K562 (cell line): ENCODE measurements around the gene TAF4. TPM values are rescaled to one million over a fixed set of nuclear protein-coding genes. Genes with fewer than 3 reads are reported as not detected.

Experiments
- ATAC-seq: fragments of 200-7000 bp; cut with Tn5 transposase; 3 replicates; pipeline ENCODE4 v1.9.1; 2020; ENCODE audit warnings: moderate library complexity
- BruUV-seq: library from RNA; stranded (reverse); fragments of 400-500 nt; replicated peaks from 2 replicates; lab custom pipeline; 2021; lab: Mats Ljungman, UMichigan
- CTCF ChIA-PET: fragments of 300-600 bp; formaldehyde crosslinking; extraction: SDS; loops from one replicate; lab custom pipeline; 2021; ENCODE audit warnings: low intra/inter-chr PET ratio; lab: Yijun Ruan, JAX
- POLR2A ChIA-PET: fragments of 300-600, 350-650 bp; sonication (Branson Sonifier 250); formaldehyde crosslinking; extraction: SDS; loops from one replicate; lab custom pipeline; 2021; ENCODE audit warnings: antibody characterized with exemption, inconsistent platforms; lab: Yijun Ruan, JAX
- DNase-seq, 4 experiments: peaks; one replicate each; pipeline versions ENCODE4 v3.0.0 to v3.0.0-alpha.2; 2011 to 2018; ENCODE audit warnings: low spot score in 3 of 4, mixed read lengths in 3 of 4; ENCODE audit errors: extremely low read depth in 1 of 4
- FAIRE-seq: peaks from 2 replicates; lab custom pipeline; 2011; peaks lifted over from hg19 to GRCh38; lab: Jason Lieb, UNC
- H2AFZ ChIP-seq: 2 replicates; pipeline ENCODE4 v1.6.0; 2011; ENCODE audit warnings: low read depth, low read length, control low read depth, inconsistent platforms
- H3K27ac ChIP-seq: fragments of 200-600 bp; 3 replicates; pipeline ENCODE4 v1.8.0; 2011; ENCODE audit warnings: low read depth, mild to moderate bottlenecking, control low read depth, inconsistent platforms, low read length, moderate library complexity, mixed read lengths; ENCODE audit errors: extremely low read depth
- H3K27me3 ChIP-seq, 2 experiments: fragments of 300-600 bp in 1 of 2; 2 replicates in 1 of 2; 3 replicates in 1 of 2; pipeline versions ENCODE4 v1.6.0 to v1.8.0; 2011; ENCODE audit warnings: inconsistent platforms in 2 of 2, low read length in 2 of 2, mild to moderate bottlenecking in 1 of 2, mixed read lengths in 1 of 2, moderate library complexity in 1 of 2; ENCODE audit not compliant: control insufficient read depth in 2 of 2, insufficient read depth in 2 of 2
- H3K36me3 ChIP-seq: fragments of 300-600 bp; 3 replicates; pipeline ENCODE4 v1.8.0; 2011; ENCODE audit warnings: mild to moderate bottlenecking, low read length, inconsistent platforms; ENCODE audit not compliant: control insufficient read depth, insufficient read depth
- H3K4me1 ChIP-seq, 2 experiments: fragments of 200-600 bp in 1 of 2; replicated peaks in 1 of 2; 2 replicates in 1 of 2; 3 replicates in 1 of 2; pipeline versions ENCODE4 v1.5.1 to v1.8.0; 2011; ENCODE audit warnings: inconsistent platforms in 2 of 2, low read length in 2 of 2, mild to moderate bottlenecking in 1 of 2, mixed read lengths in 1 of 2, moderate library complexity in 1 of 2; ENCODE audit not compliant: control insufficient read depth in 2 of 2, insufficient read depth in 2 of 2
- H3K4me2 ChIP-seq: 2 replicates; pipeline ENCODE4 v1.6.1; 2011; ENCODE audit warnings: low read length, control low read depth, inconsistent platforms, mixed read lengths; ENCODE audit not compliant: insufficient read depth
- H3K4me3 ChIP-seq: fragments of 200-600 bp; sonication (generic), shearing (Covaris generic); 2 replicates; pipeline ENCODE4 v1.5.1; 2016; ENCODE audit warnings: control low read depth, inconsistent platforms
- H3K79me2 ChIP-seq: fragments of 200-600 bp; 3 replicates; pipeline ENCODE4 v1.8.0; 2011; ENCODE audit warnings: low read length, inconsistent platforms; ENCODE audit not compliant: control insufficient read depth, insufficient read depth
- H3K9ac ChIP-seq, 2 experiments: 2 replicates each; pipeline versions ENCODE4 v1.6.0 to v1.6.1; 2011; ENCODE audit warnings: low read depth in 2 of 2, low read length in 2 of 2, control low read depth in 1 of 2, inconsistent platforms in 1 of 2, mild to moderate bottlenecking in 1 of 2, mixed read lengths in 1 of 2; ENCODE audit not compliant: insufficient read depth in 1 of 2
- H3K9me1 ChIP-seq: one replicate; pipeline ENCODE4 v1.6.0; 2011; ENCODE audit warnings: inconsistent platforms, mild to moderate bottlenecking, low read length, moderate library complexity; ENCODE audit not compliant: control insufficient read depth, insufficient read depth
- H3K9me3 ChIP-seq: replicated peaks from 2 replicates; pipeline ENCODE4 v1.5.1; 2011; ENCODE audit warnings: low read depth, low read length, inconsistent platforms; ENCODE audit not compliant: control insufficient read depth, insufficient read depth
- H4K20me1 ChIP-seq: replicated peaks from 2 replicates; pipeline ENCODE4 v1.6.1; 2011; ENCODE audit warnings: low read length, inconsistent platforms, mixed read lengths; ENCODE audit not compliant: control insufficient read depth, insufficient read depth
- MTA2 ChIP-seq: fragments of 450-650 bp; IDR thresholded peaks from 2 replicates; pipeline ENCODE4 v1.6.1; 2016; ENCODE audit warnings: low read depth
- RBBP5 ChIP-seq: fragments of 200-600 bp; sonication (generic); IDR thresholded peaks from 2 replicates; pipeline ENCODE4 v1.6.1; 2012; ENCODE audit warnings: borderline replicate concordance, mild to moderate bottlenecking, low read length, control low read depth, inconsistent platforms; ENCODE audit not compliant: insufficient read depth, poor library complexity, severe bottlenecking
- SREBF2 ChIP-seq: sonication (generic); formaldehyde crosslinking; IDR thresholded peaks from 2 replicates; pipeline ENCODE4 v1.4.0; 2020; ENCODE audit warnings: mild to moderate bottlenecking, missing genetic modification reagents
- TEAD4 ChIP-seq, 2 experiments: sonication (generic) in 1 of 2; formaldehyde crosslinking in 1 of 2; IDR thresholded peaks; 2 replicates each; pipeline versions ENCODE4 v1.6.1 to v1.8.0; 2012 to 2022; ENCODE audit warnings: borderline replicate concordance in 1 of 2, inconsistent platforms in 1 of 2, low read length in 1 of 2, mild to moderate bottlenecking in 1 of 2, missing genetic modification reagents in 1 of 2
- WGBS: fragments of 100-300 bp; shearing (Covaris generic); methylation state at CpG from one replicate; pipeline ENCODE4 v1.1.6; 2016; ENCODE audit warnings: low coverage, mixed read lengths; ENCODE audit not compliant: insufficient coverage; ENCODE audit errors: missing lambda C conversion rate; 5-methylcytosine and 5-hydroxymethylcytosine counted together
- in situ Hi-C: fragments of 300-500 bp; cut with MboI; formaldehyde crosslinking; loops from 4 replicates; pipeline ENCODE4 v1.15.0; 2018; ENCODE audit warnings: inconsistent platforms, mixed read lengths
- intact Hi-C: fragments of 100-400 bp; cut with micrococcal nuclease; formaldehyde crosslinking; loops from 2 replicates; pipeline ENCODE4 v1.14.2; 2022
- polyA plus RNA-seq, 8 experiments: library from polyadenylated mRNA; depleted of rRNA in 4 of 8; stranded (reverse) in 5 of 8; unstranded in 3 of 8; fragments of >200 nt; fragmentation: Nextera tagmentation in 2 of 8; fragmentation: Illumina TruSeq in 1 of 8; extraction: Ambion mirVana in 2 of 8; extraction: Trizol in 1 of 8; gene quantifications; 2 replicates each; pipeline versions ENCODE4 v1.2.1 to v1.2.3, GENCODE V29; 2011 to 2014; ENCODE audit warnings: inconsistent platforms in 1 of 8, missing spikeins in 1 of 8
- total RNA-seq, 7 experiments: library from RNA; depleted of rRNA in 6 of 7; stranded (reverse); fragments of >200 nt in 6 of 7; fragmentation: Illumina TruSeq in 2 of 7; extraction: Trizol in 2 of 7; gene quantifications; 2 replicates each; pipeline versions ENCODE4 v1.2.1 to v1.2.3, GENCODE V29; 2011 to 2021; ENCODE audit warnings: low replicate concordance in 1 of 7
- TF ChIP-seq, protein P1 (sequence below), 2 experiments: fragments of 450-650 bp; conservative IDR thresholded peaks; 2 replicates each; pipeline ENCODE4 v1.6.1; 2017; ENCODE audit warnings: mild to moderate bottlenecking in 2 of 2, moderate library complexity in 2 of 2

The TAF4 gene
- total and polyA plus RNA-seq, 9 of the 15 experiments (the other 6 are each of a cell fraction or from before 2014, with no cell fraction given) = 0.44 to 28.3 (median 5.6) TPM

DNA sequence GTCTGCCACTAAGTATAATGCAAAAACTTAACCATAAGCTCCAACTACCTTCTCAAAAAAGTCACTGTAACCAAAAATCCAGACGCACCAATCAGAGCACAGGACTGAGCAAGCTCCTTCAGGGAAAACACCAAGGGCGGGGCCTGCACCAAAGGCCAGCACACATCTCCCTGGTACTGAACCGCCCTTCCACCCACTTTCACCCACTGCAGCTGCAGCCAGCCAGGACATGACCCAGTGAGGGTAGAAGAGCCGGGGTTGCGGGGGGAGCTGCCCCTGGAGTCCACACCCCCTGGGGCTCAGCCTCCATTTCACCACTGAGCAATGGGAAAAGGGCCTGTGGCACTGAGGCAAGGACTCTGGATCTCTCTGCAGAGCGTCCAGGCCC is 54.3 kb downstream of the TAF4 start:
- Histone ChIP-seq H3K79me2 (peaks cover 23% of the 10 kb centered on the region), H4K20me1 (peaks cover 9% of the 10 kb centered on the region; the same call in 1 of the 2 replicates), H3K27ac (no peak overlapping the region), H2AFZ (no peak overlapping the region), H3K9me3 (no peaks in the 10 kb centered on the region), H3K4me2 (no peak overlapping the region), H3K27me3 (no peaks in the 10 kb centered on the region), H3K9me1 (no peaks in the 10 kb centered on the region), H3K4me3 (no peak overlapping the region), H3K4me1 (peaks cover 0 to 19% of the 10 kb centered on the region in 2 experiments; a peak in 2 of 5 replicates), H3K9ac (peak overlapping the region in 1 of 2 experiments; percentile 44; a peak in 1 of 4 replicates), H3K36me3 (peaks cover 73% of the 10 kb centered on the region)
- TF ChIP-seq SREBF2 (CRISPR knock-in tag) = no peak
- no peak for TF ChIP-seq RBBP5
- no peak for TF ChIP-seq TEAD4 (IDR thresholded peaks at IDR 0.05; ENCODE audit: low read length)
- TF ChIP-seq TEAD4 (CRISPR knock-in tag; IDR thresholded peaks at IDR 0.05; ENCODE audit: borderline replicate concordance) = no peak
- TF ChIP-seq, protein P1, sequence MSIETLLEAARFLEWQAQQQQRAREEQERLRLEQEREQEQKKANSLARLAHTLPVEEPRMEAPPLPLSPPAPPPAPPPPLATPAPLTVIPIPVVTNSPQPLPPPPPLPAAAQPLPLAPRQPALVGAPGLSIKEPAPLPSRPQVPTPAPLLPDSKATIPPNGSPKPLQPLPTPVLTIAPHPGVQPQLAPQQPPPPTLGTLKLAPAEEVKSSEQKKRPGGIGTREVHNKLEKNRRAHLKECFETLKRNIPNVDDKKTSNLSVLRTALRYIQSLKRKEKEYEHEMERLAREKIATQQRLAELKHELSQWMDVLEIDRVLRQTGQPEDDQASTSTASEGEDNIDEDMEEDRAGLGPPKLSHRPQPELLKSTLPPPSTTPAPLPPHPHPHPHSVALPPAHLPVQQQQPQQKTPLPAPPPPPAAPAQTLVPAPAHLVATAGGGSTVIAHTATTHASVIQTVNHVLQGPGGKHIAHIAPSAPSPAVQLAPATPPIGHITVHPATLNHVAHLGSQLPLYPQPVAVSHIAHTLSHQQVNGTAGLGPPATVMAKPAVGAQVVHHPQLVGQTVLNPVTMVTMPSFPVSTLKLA (conservative IDR thresholded peaks at IDR 0.05) = no peak
- TF ChIP-seq MTA2 = no peak
- in situ Hi-C loops = no loop called here
- POLR2A ChIA-PET = interaction anchor here (0.6 to 1.4 kb wide), 9 partner anchors 10 to 515 kb away, joined by 3 to 7 read pairs (median 4); no protein-coding TSS in a partner anchor
- no peak for FAIRE-seq
- CTCF ChIA-PET = interaction anchor here (0.7 to 2.0 kb wide), 4 partner anchors 125 to 797 kb away, joined by 3 to 13 read pairs (median 8); no protein-coding TSS in a partner anchor
- BruUV-seq = no TSS peak
- WGBS = 87% methylated on average over 6 of the region's 6 CpGs
- DNase-seq = peak in 1 of 4 experiments; percentile 20
- ATAC-seq = peak; percentile 32; the same call in 1 of the 3 replicates
- intact Hi-C loops = loop anchor here (5.0 kb wide), 2 partner anchors 131 to 146 kb away; partner anchors contain the start of genes PSMA7 and SS18L1
